GM10266 (cell line): Measurements from ENCODE around the gene PWP1.

Experiments used
- DNase-seq: peaks from one replicate; pipeline ENCODE4 v3.0.0; 2012; ENCODE audit errors: extremely low spot score
- TF ChIP-seq, protein P1 (sequence below): IDR thresholded peaks from 2 replicates; pipeline ENCODE4 v1.5.1; 2012; ENCODE audit warnings: mild to moderate bottlenecking, low read depth; ENCODE audit not compliant: control insufficient read depth, insufficient read depth; ENCODE audit errors: missing control alignments

The PWP1 gene

DNA sequence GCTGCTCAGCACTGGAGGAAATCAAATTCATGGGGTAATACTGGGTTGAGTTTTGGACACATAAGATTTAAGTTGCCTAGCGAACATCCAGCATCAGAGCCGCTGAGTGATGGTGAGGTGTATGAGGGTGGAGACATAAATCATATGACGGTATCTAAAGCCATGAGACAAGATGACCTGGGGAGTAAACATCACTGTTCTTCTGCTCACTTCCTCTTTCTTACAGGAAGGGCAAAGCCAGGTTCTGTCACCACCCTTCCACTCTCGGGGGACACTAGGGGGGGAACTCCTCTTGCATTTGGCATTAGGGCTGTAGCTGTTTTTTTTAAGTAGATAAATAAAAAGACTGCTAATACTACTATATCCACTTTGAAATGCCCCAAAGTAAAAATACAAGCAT, 51.3 kb downstream of the PWP1 start:
- TF ChIP-seq, protein P1, sequence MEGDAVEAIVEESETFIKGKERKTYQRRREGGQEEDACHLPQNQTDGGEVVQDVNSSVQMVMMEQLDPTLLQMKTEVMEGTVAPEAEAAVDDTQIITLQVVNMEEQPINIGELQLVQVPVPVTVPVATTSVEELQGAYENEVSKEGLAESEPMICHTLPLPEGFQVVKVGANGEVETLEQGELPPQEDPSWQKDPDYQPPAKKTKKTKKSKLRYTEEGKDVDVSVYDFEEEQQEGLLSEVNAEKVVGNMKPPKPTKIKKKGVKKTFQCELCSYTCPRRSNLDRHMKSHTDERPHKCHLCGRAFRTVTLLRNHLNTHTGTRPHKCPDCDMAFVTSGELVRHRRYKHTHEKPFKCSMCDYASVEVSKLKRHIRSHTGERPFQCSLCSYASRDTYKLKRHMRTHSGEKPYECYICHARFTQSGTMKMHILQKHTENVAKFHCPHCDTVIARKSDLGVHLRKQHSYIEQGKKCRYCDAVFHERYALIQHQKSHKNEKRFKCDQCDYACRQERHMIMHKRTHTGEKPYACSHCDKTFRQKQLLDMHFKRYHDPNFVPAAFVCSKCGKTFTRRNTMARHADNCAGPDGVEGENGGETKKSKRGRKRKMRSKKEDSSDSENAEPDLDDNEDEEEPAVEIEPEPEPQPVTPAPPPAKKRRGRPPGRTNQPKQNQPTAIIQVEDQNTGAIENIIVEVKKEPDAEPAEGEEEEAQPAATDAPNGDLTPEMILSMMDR, result peak; percentile 14
- peak; percentile 54 for DNase-seq

DNA sequence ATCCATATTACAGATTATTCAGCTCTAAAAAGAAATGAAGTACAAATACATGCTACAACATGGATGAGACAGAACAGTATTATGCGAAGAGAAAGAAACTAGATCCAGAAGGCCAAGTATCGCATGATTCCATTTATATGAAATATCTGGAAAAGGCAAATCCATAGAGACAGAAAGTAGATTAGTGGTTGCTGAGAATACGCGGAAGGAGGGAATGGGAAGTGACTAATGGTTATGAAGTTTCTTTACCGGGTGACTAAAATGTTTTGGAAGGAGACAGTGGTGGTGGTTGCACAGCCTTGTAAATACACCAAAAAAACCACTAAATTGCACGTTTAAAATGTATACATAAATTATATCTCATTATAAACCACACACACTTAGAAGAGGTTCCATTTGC, 62.9 kb downstream of the PWP1 start:
- TF ChIP-seq, protein P1, result no peak
- DNase-seq, result no peak

DNA sequence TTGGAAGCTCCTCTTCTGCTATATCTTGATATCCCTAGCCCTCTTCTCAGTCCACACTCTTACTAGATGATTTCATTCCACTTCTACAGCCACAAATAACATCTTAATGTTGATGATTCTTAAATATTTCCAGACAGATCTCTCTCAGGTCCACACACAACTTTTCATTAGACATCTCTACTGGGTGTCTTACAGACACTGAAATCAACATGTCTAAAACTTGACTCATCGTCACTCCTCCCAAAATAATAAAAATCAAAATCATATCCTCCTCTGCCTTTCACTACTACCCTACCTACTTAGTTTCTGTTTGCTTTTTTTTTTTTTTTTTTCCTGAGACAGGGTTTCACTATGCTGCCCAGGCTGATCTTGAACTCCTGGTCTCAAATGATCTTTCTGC, 63.5 kb downstream of the PWP1 start:
- DNase-seq, result no peak
- TF ChIP-seq, protein P1, result no peak

DNA sequence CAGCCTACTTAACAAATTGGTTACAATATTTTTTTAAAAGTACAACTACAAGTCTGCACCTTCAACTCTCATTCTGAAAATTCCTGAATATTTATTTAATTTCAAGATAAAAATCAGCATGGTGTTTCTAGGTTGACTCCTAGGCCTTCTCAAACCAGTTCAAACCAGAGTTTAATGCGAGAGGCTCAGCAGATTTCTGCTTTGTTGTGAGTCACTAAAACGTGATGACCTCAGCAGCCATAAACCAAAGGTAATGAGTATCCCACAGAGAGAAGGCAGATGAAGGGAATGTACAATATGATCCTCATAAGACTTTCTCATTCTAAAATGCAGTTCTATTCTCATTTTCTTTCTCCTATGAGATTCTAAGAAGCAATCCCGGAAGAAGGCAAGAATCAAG, 73.8 kb downstream of the PWP1 start:
- TF ChIP-seq, protein P1, result no peak
- DNase-seq, result no peak

DNA sequence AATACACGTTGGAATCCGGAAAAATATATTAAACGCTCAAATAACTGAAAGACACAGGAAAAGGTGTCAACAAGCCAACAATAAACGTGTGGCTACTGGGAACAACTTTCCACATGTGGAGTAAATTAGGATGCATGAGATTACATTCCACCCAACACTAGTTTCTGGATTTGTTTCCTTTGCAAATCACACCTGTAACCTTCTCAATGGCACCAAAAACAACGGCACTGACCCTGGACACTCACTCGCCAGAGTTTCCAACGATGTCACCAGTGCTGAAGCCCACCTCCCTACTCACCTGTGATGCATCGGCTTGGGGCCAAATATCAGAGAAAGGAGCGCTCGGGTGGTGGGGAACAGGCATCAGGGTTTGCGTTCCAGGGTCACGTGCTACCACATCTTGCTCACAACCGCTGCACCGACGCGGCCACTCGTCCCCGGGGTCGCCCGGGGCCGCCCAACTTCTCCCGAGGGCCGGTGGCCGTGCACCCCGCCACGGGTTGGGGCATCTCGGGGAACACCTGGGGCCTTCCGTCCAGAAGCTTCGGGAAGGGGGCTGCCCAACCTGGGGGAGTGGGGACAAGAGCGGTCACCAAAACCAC, 74.7 kb downstream of the PWP1 start:
- peak; percentile 47 for DNase-seq
- TF ChIP-seq, protein P1, result no peak

DNA sequence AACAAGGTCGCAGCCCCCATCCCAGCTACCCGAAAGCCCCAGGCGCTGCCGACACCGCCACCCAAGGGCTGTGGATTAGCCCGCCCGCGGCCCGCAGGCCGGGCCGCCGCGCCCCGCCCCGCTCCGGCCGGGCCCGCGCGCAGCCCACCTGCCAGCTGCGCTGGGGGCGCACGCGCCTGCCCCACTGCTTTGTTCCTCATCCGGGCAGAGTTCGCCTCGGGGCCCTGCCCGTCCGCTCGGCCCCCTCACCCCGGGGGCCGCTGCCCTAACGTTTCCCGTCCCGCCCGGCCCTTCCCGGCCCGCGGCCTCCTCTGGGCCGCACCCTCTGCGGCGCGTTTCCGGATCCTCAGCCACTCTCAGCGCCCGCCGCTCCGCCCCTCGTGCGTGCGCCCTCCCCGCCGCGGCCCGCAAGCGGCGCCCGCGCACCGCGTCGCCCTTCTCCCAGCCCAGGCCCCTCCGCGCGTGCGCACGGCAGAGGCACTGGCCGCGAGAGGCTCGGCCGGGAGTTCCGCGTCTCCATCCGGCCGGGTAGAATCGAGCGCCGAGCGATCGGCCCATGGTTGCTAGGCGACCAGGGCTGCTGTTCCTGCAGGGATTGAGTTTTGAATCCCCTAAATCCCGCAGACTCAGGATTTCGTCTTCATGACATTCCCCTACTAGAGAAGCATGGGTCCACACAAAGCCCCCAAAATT, 75.4 kb downstream of the PWP1 start, which contains the start of gene PRDM4:
Gene PRDM4, minus strand, starts transcription at position 329 of the 693 bp plus-strand sequence. CDS start 622 bp downstream, outside the sequence.
- DNase-seq, result peak; percentile 99
- TF ChIP-seq, protein P1, result peak; percentile 77

DNA sequence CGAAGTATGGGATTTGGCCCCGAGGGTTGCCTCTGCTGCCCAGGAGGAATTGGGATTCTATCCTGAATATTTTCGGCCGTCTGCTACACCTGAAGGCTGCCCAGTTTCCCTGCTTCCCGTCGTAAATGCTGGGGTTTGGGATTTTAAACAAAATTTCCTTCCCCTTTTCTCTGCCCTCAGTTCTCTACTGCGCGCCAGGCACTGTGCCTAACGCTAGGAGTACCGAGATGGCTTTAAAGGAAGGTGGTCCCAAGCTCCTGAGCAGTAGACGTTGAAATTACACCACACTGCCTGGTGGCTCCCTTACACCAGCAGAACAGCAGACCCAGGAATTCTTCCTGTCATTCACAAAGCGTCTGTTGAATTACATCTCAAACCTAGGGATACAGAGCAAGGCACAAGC, 75.9 kb downstream of the PWP1 start:
- DNase-seq, result no peak
- TF ChIP-seq, protein P1, result no peak
